HG03469 (cell line): Measurements from ENCODE around the gene EID3.

Experiments
- ATAC-seq: cut with Tn5 transposase; IDR thresholded peaks from one replicate; pipeline ENCODE4 v1.9.1; 2021; ENCODE audit warnings: mild to moderate bottlenecking, moderate library complexity, moderate number of reproducible peaks; ENCODE audit not compliant: unreplicated experiment

Gene EID3

GRCh38 chr12:104353012-104353981 is 49.8 kb downstream of the EID3 start:
- ATAC-seq, result no peak

- no peak for ATAC-seq
Measured at GRCh38 chr12:104354167-104354867, 50.8 kb downstream of the EID3 start.
